Lower lobe of right lung (tissue), 2 donors: ENCODE results near the gene TMEM53. TPM values are rescaled to one million over a fixed set of nuclear protein-coding genes. Genes with fewer than 3 reads are reported as not detected.

ENCODE experiments used
- ATAC-seq, 2 donors: fragments of 200-7000 bp; cut with Tn5 transposase; one replicate each; pipeline ENCODE4 v1.9.1; 2020 to 2022; ENCODE audit warnings: mild to moderate bottlenecking in 2 of 2, moderate library complexity in 2 of 2
- DNase-seq: peaks from one replicate; pipeline ENCODE4 v3.0.0-alpha.2; 2020
- H3K27ac ChIP-seq: fragments of 200-600 bp; one replicate; pipeline ENCODE4 v1.8.0; 2022
- H3K27me3 ChIP-seq: fragments of 200-600 bp; one replicate; pipeline ENCODE4 v1.8.0; 2022; ENCODE audit warnings: low read depth
- H3K36me3 ChIP-seq: fragments of 200-600 bp; one replicate; pipeline ENCODE4 v1.8.0; 2022; ENCODE audit warnings: mild to moderate bottlenecking
- H3K4me1 ChIP-seq: fragments of 200-600 bp; one replicate; pipeline ENCODE4 v1.8.0; 2022
- H3K4me3 ChIP-seq: fragments of 200-600 bp; one replicate; pipeline ENCODE4 v1.8.0; 2022; ENCODE audit warnings: mild to moderate bottlenecking
- H3K9me3 ChIP-seq: fragments of 200-600 bp; one replicate; pipeline ENCODE4 v1.8.0; 2022
- CTCF ChIP-seq: fragments of 200-600 bp; IDR thresholded peaks from one replicate; pipeline ENCODE4 v1.8.0; 2022; ENCODE audit warnings: antibody characterized with exemption, mild to moderate bottlenecking
- intact Hi-C: fragments of 100-400 bp; cut with DNase I; formaldehyde crosslinking; loops from one replicate; pipeline ENCODE4 v1.11.0; 2022
- total RNA-seq: library from RNA; stranded (reverse); fragmentation: NEBNext Ultra II Directional; extraction: Animal tissue kit (Norgen Biotek cat#: 25700); gene quantifications from one replicate; pipeline ENCODE4 v1.2.1, GENCODE V29; 2021
- donor health status: DM: no; HTN: yes; CAD: no; lungs with severe emphysema.

Gene TMEM53
- total RNA-seq, 1 donor from 2014 or later: 22.6 TPM

GRCh38 chr1:44624268-44624901 lies 49.9 kb downstream of the TMEM53 start:
- Histone ChIP-seq H3K27ac (no peak overlapping the region), H3K9me3 (no peaks in the 10 kb centered on the region), H3K4me3 (no peak overlapping the region), H3K36me3 (no peaks in the 10 kb centered on the region), H3K4me1 (no peaks in the 10 kb centered on the region), H3K27me3 (no peaks in the 10 kb centered on the region)
- ATAC-seq: no peak
- no peak for DNase-seq
- intact Hi-C loops: no loop called here
- TF ChIP-seq CTCF: no peak

GRCh38 chr1:44621841-44622286 lies 52.4 kb downstream of the TMEM53 start:
- intact Hi-C loops: no loop called here
- Histone ChIP-seq H3K4me1 (no peaks in the 10 kb centered on the region), H3K27me3 (peaks cover 7% of the 10 kb centered on the region), H3K36me3 (no peaks in the 10 kb centered on the region), H3K4me3 (no peak overlapping the region), H3K27ac (no peak overlapping the region), H3K9me3 (no peaks in the 10 kb centered on the region)
- DNase-seq: no peak
- TF ChIP-seq CTCF: no peak
- no peak for ATAC-seq

DNA sequence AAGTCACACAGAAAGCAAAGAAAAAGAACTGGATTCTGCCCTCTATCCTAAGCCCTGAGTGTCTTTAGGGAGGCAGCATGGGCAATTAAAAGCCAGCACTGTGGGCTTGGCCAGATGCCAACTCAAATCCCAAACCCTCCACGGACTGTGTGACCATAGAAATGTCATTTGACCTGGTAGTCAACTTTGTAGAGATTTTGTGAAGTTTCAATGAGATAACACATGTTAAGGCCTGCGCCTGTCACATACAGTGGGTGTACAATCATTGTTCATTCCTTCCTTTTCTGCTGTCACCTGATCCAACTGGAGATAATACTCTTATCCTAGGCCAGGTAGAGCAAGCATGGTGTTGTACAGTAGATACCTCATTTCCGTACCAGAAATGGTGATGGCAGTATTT lies 54.2 kb downstream of the TMEM53 start:
- Histone ChIP-seq H3K4me3 (no peak overlapping the region), H3K4me1 (no peaks in the 10 kb centered on the region), H3K27me3 (peaks cover 10% of the 10 kb centered on the region), H3K27ac (no peak overlapping the region), H3K9me3 (no peaks in the 10 kb centered on the region), H3K36me3 (no peaks in the 10 kb centered on the region)
- ATAC-seq (no peak), DNase-seq (no peak)
- intact Hi-C loops: no loop called here
- no peak for TF ChIP-seq CTCF

- H3K9me3 ChIP-seq: no peaks in the 10 kb centered on the region
- H3K27me3 ChIP-seq: peaks cover 10% of the 10 kb centered on the region
- DNase-seq (no peak), ATAC-seq (no peak)
- intact Hi-C loops: no loop called here
- H3K36me3 ChIP-seq: no peaks in the 10 kb centered on the region
- no peak overlapping the region for H3K27ac ChIP-seq
- H3K4me1 ChIP-seq: no peaks in the 10 kb centered on the region
- no peak for TF ChIP-seq CTCF
- H3K4me3 ChIP-seq: no peak overlapping the region
Observed at GRCh38 chr1:44619261-44619900, 54.9 kb downstream of the TMEM53 start.

DNA sequence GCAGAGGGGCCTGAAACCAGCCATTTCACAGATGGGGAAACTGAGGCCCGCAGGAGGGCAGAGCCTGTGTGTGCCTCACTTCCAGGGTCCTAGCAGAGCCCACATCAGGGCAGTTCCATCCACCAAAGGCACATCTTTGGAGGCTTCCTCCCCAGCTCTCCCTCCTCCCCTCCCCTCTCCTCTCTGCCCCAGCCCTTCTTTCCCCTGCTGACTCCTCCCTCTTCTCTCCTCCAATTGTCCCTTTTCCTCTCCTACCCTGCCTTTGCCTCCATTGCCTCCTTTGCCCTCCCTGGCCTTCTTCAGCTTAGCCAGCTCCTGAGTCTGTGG lies 56.6 kb downstream of the TMEM53 start:
- Histone ChIP-seq H3K4me1 (no peaks in the 10 kb centered on the region), H3K36me3 (no peaks in the 10 kb centered on the region), H3K27ac (no peak overlapping the region), H3K4me3 (no peak overlapping the region), H3K9me3 (no peaks in the 10 kb centered on the region), H3K27me3 (peaks cover 10% of the 10 kb centered on the region)
- TF ChIP-seq CTCF: no peak
- no peak for DNase-seq
- ATAC-seq: no peak
- intact Hi-C loops: no loop called here
